Measurements from ENCODE around the gene GDF2.

The GDF2 gene

GRCh38 chr10:47322300-47323061 is at the start of gene GDF2:
TSS of gene GDF2 (plus strand) at chr10:47322454. CDS start at chr10:47322669, 215 bp downstream.
- H2AFZ ChIP-seq (ENCODE audit: low read length): no peak within 1 kb of the TSS
- no peaks in the 10 kb centered on the region for H3K9me3 ChIP-seq (ENCODE audit: low read length)
- H3K9ac ChIP-seq (ENCODE audit: low read length): no peak within 1 kb of the TSS
- H3K27me3 ChIP-seq (ENCODE audit: insufficient read depth, low read length): no peaks in the 10 kb centered on the region
- H3K9me2 ChIP-seq (ENCODE audit: low read depth, low read length): no peaks in the 10 kb centered on the region
- no peaks in the 10 kb centered on the region for H3K79me2 ChIP-seq (ENCODE audit: insufficient read depth, low read length)
- H3F3A ChIP-seq (ENCODE audit: insufficient read depth, low read length): no peaks in the 10 kb centered on the region
- no peak within 1 kb of the TSS for H3K27ac ChIP-seq (ENCODE audit: low read depth, low read length, poor library complexity, severe bottlenecking)
- no peaks in the 10 kb centered on the region for H3K36me3 ChIP-seq (ENCODE audit: insufficient read depth, low read length)
- no peaks in the 10 kb centered on the region for H4K20me1 ChIP-seq (ENCODE audit: insufficient read depth, low read length)
- no peak for TF ChIP-seq EZH2 (IDR thresholded peaks at IDR 0.05; ENCODE audit: borderline replicate concordance, low read length)
- TF ChIP-seq CTCF (IDR thresholded peaks at IDR 0.05; ENCODE audit: low read length): no peak
- no peak within 1 kb of the TSS for H3K4me2 ChIP-seq (ENCODE audit: low read length)
- H3K4me1 ChIP-seq (ENCODE audit: insufficient read depth, low read length, severe bottlenecking): no peaks in the 10 kb centered on the region
- H3K4me3 ChIP-seq (ENCODE audit: low read depth, low read length, poor library complexity, severe bottlenecking): no peak within 1 kb of the TSS

GRCh38 chr10:47276071-47276470 is 46.2 kb upstream of the GDF2 start:
- Histone ChIP-seq H3K4me1 (ENCODE audit: insufficient read depth, low read length, severe bottlenecking) (no peaks in the 10 kb centered on the region), H3K27me3 (ENCODE audit: insufficient read depth, low read length) (no peaks in the 10 kb centered on the region), H3K4me3 (ENCODE audit: low read depth, low read length, poor library complexity, severe bottlenecking) (no peak overlapping the region), H3K9me2 (ENCODE audit: low read depth, low read length) (no peaks in the 10 kb centered on the region), H3K79me2 (ENCODE audit: insufficient read depth, low read length) (no peaks in the 10 kb centered on the region), H3K36me3 (ENCODE audit: insufficient read depth, low read length) (no peaks in the 10 kb centered on the region; the same call in 1 of the 2 replicates), H3K9ac (ENCODE audit: low read length) (no peak overlapping the region), H3K27ac (ENCODE audit: low read depth, low read length, poor library complexity, severe bottlenecking) (no peak overlapping the region), H3F3A (ENCODE audit: insufficient read depth, low read length) (no peaks in the 10 kb centered on the region), H3K9me3 (ENCODE audit: low read length) (0 out of 2 replicates have a peak, but pooled peaks cover 2% of the 10 kb centered on the region), H2AFZ (ENCODE audit: low read length) (no peak overlapping the region), H3K4me2 (ENCODE audit: low read length) (no peak overlapping the region), H4K20me1 (ENCODE audit: insufficient read depth, low read length) (no peaks in the 10 kb centered on the region)
- no peak for TF ChIP-seq CTCF (IDR thresholded peaks at IDR 0.05; ENCODE audit: low read length)
- TF ChIP-seq EZH2 (IDR thresholded peaks at IDR 0.05; ENCODE audit: borderline replicate concordance, low read length): no peak

- H2AFZ ChIP-seq (ENCODE audit: low read length): no peak overlapping the region
- H3F3A ChIP-seq (ENCODE audit: insufficient read depth, low read length): no peaks in the 10 kb centered on the region
- H3K9me2 ChIP-seq (ENCODE audit: low read depth, low read length): no peaks in the 10 kb centered on the region
- no peaks in the 10 kb centered on the region for H3K79me2 ChIP-seq (ENCODE audit: insufficient read depth, low read length)
- no peak overlapping the region for H3K27ac ChIP-seq (ENCODE audit: low read depth, low read length, poor library complexity, severe bottlenecking)
- no peak overlapping the region for H3K9ac ChIP-seq (ENCODE audit: low read length)
- H3K4me1 ChIP-seq (ENCODE audit: insufficient read depth, low read length, severe bottlenecking): no peaks in the 10 kb centered on the region
- H3K4me2 ChIP-seq (ENCODE audit: low read length): no peak overlapping the region
- H3K36me3 ChIP-seq (ENCODE audit: insufficient read depth, low read length): no peaks in the 10 kb centered on the region; the same call in 1 of the 2 replicates
- no peak overlapping the region for H3K4me3 ChIP-seq (ENCODE audit: low read depth, low read length, poor library complexity, severe bottlenecking)
- H3K27me3 ChIP-seq (ENCODE audit: insufficient read depth, low read length): no peaks in the 10 kb centered on the region
- TF ChIP-seq EZH2 (IDR thresholded peaks at IDR 0.05; ENCODE audit: borderline replicate concordance, low read length) (no peak), CTCF (IDR thresholded peaks at IDR 0.05; ENCODE audit: low read length) (no peak)
- 0 out of 2 replicates have a peak, but pooled peaks cover 2% of the 10 kb centered on the region for H3K9me3 ChIP-seq (ENCODE audit: low read length)
- H4K20me1 ChIP-seq (ENCODE audit: insufficient read depth, low read length): no peaks in the 10 kb centered on the region
Observed at GRCh38 chr10:47276576-47277351, 45.5 kb upstream of the GDF2 start.
